GM13976 (cell line): ENCODE results near the gene SSBP2.

ENCODE experiments used
- DNase-seq: peaks from one replicate; pipeline ENCODE4 v3.0.0; 2012; ENCODE audit warnings: low spot score
- CTCF ChIP-seq: IDR thresholded peaks from 2 replicates; pipeline ENCODE4 v1.5.1; 2012; ENCODE audit warnings: borderline replicate concordance, mild to moderate bottlenecking; ENCODE audit not compliant: insufficient read depth; ENCODE audit errors: extremely low read depth, missing control alignments, control extremely low read depth
- in situ Hi-C: fragments of 300-500 bp; cut with MboI; formaldehyde crosslinking; loops from one replicate; pipeline ENCODE4 v1.12.0; 2022; ENCODE audit warnings: low sequenced_read_pairs, mixed read lengths, inconsistent platforms; ENCODE audit not compliant: unreplicated experiment

The SSBP2 gene

GRCh38 chr5:81700166-81700565 lies 50.7 kb downstream of the SSBP2 start:
- no peak for DNase-seq
- in situ Hi-C loops = no loop called here
- TF ChIP-seq CTCF = no peak

GRCh38 chr5:81698813-81699212 lies 52.1 kb downstream of the SSBP2 start:
- no peak for TF ChIP-seq CTCF
- in situ Hi-C loops = no loop called here
- DNase-seq = no peak

- in situ Hi-C loops = no loop called here
- no peak for DNase-seq
- no peak for TF ChIP-seq CTCF
These were observed 54.2 kb downstream of the SSBP2 start for GRCh38 chr5:81696418-81697397.

- in situ Hi-C loops = no loop called here
- DNase-seq = no peak
- no peak for TF ChIP-seq CTCF
These were observed 56.2 kb downstream of the SSBP2 start for GRCh38 chr5:81694726-81695125.

- DNase-seq = no peak
- in situ Hi-C loops = no loop called here
- TF ChIP-seq CTCF = no peak
These were observed 62.7 kb downstream of the SSBP2 start for GRCh38 chr5:81688215-81688614.

GRCh38 chr5:81687292-81687691 lies 63.6 kb downstream of the SSBP2 start:
- TF ChIP-seq CTCF = no peak
- in situ Hi-C loops = no loop called here
- no peak for DNase-seq
